ACC112 (cell line): Measurements from ENCODE around the gene GAS7.

ENCODE experiments used
- H2AFZ ChIP-seq: fragments of 200-600 bp; sonication (generic); one replicate; pipeline ENCODE4 v1.6.0; 2017; ENCODE audit warnings: antibody characterized with exemption, low read length; ENCODE audit not compliant: unreplicated experiment
- H3K27ac ChIP-seq: fragments of 200-600 bp; sonication (generic); 2 replicates; pipeline ENCODE4 v1.5.1; 2014; ENCODE audit warnings: low read depth, mild to moderate bottlenecking, antibody characterized with exemption, low read length, moderate library complexity
- H3K27me3 ChIP-seq: fragments of 200-600 bp; sonication (generic); 2 replicates; pipeline ENCODE4 v1.6.1; 2014; ENCODE audit warnings: mild to moderate bottlenecking, antibody characterized with exemption, low read length, moderate library complexity, mixed read lengths; ENCODE audit not compliant: insufficient read depth
- H3K36me3 ChIP-seq: fragments of 200-600 bp; sonication (generic); 2 replicates; pipeline ENCODE4 v1.6.1; 2016; ENCODE audit warnings: mild to moderate bottlenecking, antibody characterized with exemption, low read length, moderate library complexity, mixed read lengths; ENCODE audit not compliant: insufficient read depth
- H3K4me1 ChIP-seq: fragments of 200-600 bp; sonication (generic); one replicate; pipeline ENCODE4 v1.6.1; 2016; ENCODE audit warnings: low read length, mixed read lengths; ENCODE audit not compliant: insufficient read depth, unreplicated experiment, control insufficient read depth
- H3K4me3 ChIP-seq: fragments of 200-600 bp; sonication (generic); 2 replicates; pipeline ENCODE4 v1.5.1; 2014; ENCODE audit warnings: mild to moderate bottlenecking, low read depth, low read length
- H3K79me2 ChIP-seq: fragments of 200-600 bp; sonication (generic); one replicate; pipeline ENCODE4 v1.6.0; 2016; ENCODE audit warnings: low read length; ENCODE audit not compliant: control insufficient read depth, unreplicated experiment, insufficient read depth

Gene GAS7

GRCh38 chr17:9994761-9995160, 203.6 kb downstream of the GAS7 start:
- Histone ChIP-seq H3K27me3 (no peaks in the 10 kb centered on the region), H2AFZ (no peak overlapping the region), H3K36me3 (no peaks in the 10 kb centered on the region), H3K4me1 (no peaks in the 10 kb centered on the region), H3K79me2 (no peaks in the 10 kb centered on the region), H3K27ac (no peak overlapping the region), H3K4me3 (no peak overlapping the region)

GRCh38 chr17:9991796-9992195, 206.6 kb downstream of the GAS7 start:
- Histone ChIP-seq H3K79me2 (no peaks in the 10 kb centered on the region), H3K27ac (no peak overlapping the region), H3K4me3 (no peak overlapping the region), H3K27me3 (no peaks in the 10 kb centered on the region), H3K36me3 (no peaks in the 10 kb centered on the region), H3K4me1 (no peaks in the 10 kb centered on the region), H2AFZ (no peak overlapping the region)

- no peaks in the 10 kb centered on the region for H3K79me2 ChIP-seq
- H3K27me3 ChIP-seq, result no peaks in the 10 kb centered on the region
- no peaks in the 10 kb centered on the region for H3K4me1 ChIP-seq
- no peaks in the 10 kb centered on the region for H3K36me3 ChIP-seq
- H3K4me3 ChIP-seq, result no peak overlapping the region
- H2AFZ ChIP-seq, result no peak overlapping the region
- no peak overlapping the region for H3K27ac ChIP-seq
Observed at GRCh38 chr17:9991351-9991750, 207.1 kb downstream of the GAS7 start.

GRCh38 chr17:9987779-9988585, 210.4 kb downstream of the GAS7 start:
- H3K4me1 ChIP-seq, result no peaks in the 10 kb centered on the region
- no peak overlapping the region for H3K4me3 ChIP-seq
- no peaks in the 10 kb centered on the region for H3K79me2 ChIP-seq
- H2AFZ ChIP-seq, result no peak overlapping the region
- H3K36me3 ChIP-seq, result no peaks in the 10 kb centered on the region
- no peak overlapping the region for H3K27ac ChIP-seq
- no peaks in the 10 kb centered on the region for H3K27me3 ChIP-seq

GRCh38 chr17:9986754-9987382, 211.5 kb downstream of the GAS7 start:
- no peak overlapping the region for H3K4me3 ChIP-seq
- no peaks in the 10 kb centered on the region for H3K4me1 ChIP-seq
- H3K79me2 ChIP-seq, result no peaks in the 10 kb centered on the region
- H3K36me3 ChIP-seq, result no peaks in the 10 kb centered on the region
- no peak overlapping the region for H2AFZ ChIP-seq
- H3K27ac ChIP-seq, result no peak overlapping the region
- H3K27me3 ChIP-seq, result no peaks in the 10 kb centered on the region

GRCh38 chr17:9985646-9986045, 212.8 kb downstream of the GAS7 start:
- Histone ChIP-seq H3K4me1 (no peaks in the 10 kb centered on the region), H3K27me3 (no peaks in the 10 kb centered on the region), H2AFZ (no peak overlapping the region), H3K36me3 (no peaks in the 10 kb centered on the region), H3K4me3 (no peak overlapping the region), H3K79me2 (no peaks in the 10 kb centered on the region), H3K27ac (no peak overlapping the region)

- Histone ChIP-seq H3K4me1 (no peaks in the 10 kb centered on the region), H3K79me2 (no peaks in the 10 kb centered on the region), H3K4me3 (no peak overlapping the region), H3K27me3 (no peaks in the 10 kb centered on the region), H3K36me3 (no peaks in the 10 kb centered on the region), H2AFZ (no peak overlapping the region), H3K27ac (no peak overlapping the region)
Observed at GRCh38 chr17:9984768-9985167, 213.6 kb downstream of the GAS7 start.

GRCh38 chr17:9982159-9982558, 216.2 kb downstream of the GAS7 start:
- no peaks in the 10 kb centered on the region for H3K36me3 ChIP-seq
- H2AFZ ChIP-seq, result no peak overlapping the region
- no peak overlapping the region for H3K4me3 ChIP-seq
- H3K27ac ChIP-seq, result no peak overlapping the region
- no peaks in the 10 kb centered on the region for H3K27me3 ChIP-seq
- no peaks in the 10 kb centered on the region for H3K79me2 ChIP-seq
- H3K4me1 ChIP-seq, result no peaks in the 10 kb centered on the region

GRCh38 chr17:9981344-9981915, 217.0 kb downstream of the GAS7 start:
- Histone ChIP-seq H3K27me3 (no peaks in the 10 kb centered on the region), H3K4me1 (no peaks in the 10 kb centered on the region), H2AFZ (no peak overlapping the region), H3K27ac (no peak overlapping the region), H3K4me3 (no peak overlapping the region), H3K79me2 (no peaks in the 10 kb centered on the region), H3K36me3 (no peaks in the 10 kb centered on the region)

GRCh38 chr17:9979463-9979995, 218.9 kb downstream of the GAS7 start:
- H3K36me3 ChIP-seq, result no peaks in the 10 kb centered on the region
- H3K27me3 ChIP-seq, result no peaks in the 10 kb centered on the region
- no peak overlapping the region for H2AFZ ChIP-seq
- H3K4me1 ChIP-seq, result no peaks in the 10 kb centered on the region
- H3K79me2 ChIP-seq, result no peaks in the 10 kb centered on the region
- H3K4me3 ChIP-seq, result no peak overlapping the region
- H3K27ac ChIP-seq, result no peak overlapping the region
